Right atrium auricular region (tissue), 2 donors: ENCODE data around the gene PCGF3. TPM values are rescaled to one million over a fixed set of nuclear protein-coding genes. Genes with fewer than 3 reads are reported as not detected.
"Not testable (repeated sequence)": the region's sequence is repeated elsewhere in the genome, so short reads cannot be mapped to it uniquely, and the experiment has no call there.

Source experiments
- DNase-seq: peaks from one replicate; pipeline ENCODE4 v3.0.0-alpha.2; 2019; ENCODE audit warnings: low spot score
- H3K27ac ChIP-seq, 2 donors: fragments of 200-600 bp; sonication (generic); 1 replicate in 1 of 2; 2 replicates in 1 of 2; pipeline ENCODE4 v1.5.1; 2016 to 2019
- H3K27me3 ChIP-seq, 2 donors: fragments of 200-600 bp; sonication (generic); one replicate each; pipeline versions ENCODE4 v1.5.1 to v1.6.0; 2017 to 2019
- H3K36me3 ChIP-seq: fragments of 200-600 bp; sonication (generic); one replicate; pipeline ENCODE4 v1.5.1; 2016
- H3K4me1 ChIP-seq, 2 donors: fragments of 200-600 bp; sonication (generic); one replicate each; pipeline versions ENCODE4 v1.5.1 to v1.6.0; 2017 to 2019
- H3K4me3 ChIP-seq, 2 donors: fragments of 200-600 bp; sonication (generic); 1 replicate in 1 of 2; 2 replicates in 1 of 2; pipeline ENCODE4 v1.5.1; 2017 to 2019; ENCODE audit warnings: mild to moderate bottlenecking in 1 of 2, moderate library complexity in 1 of 2
- H3K9me3 ChIP-seq, 2 donors: fragments of 200-600 bp; sonication (generic); one replicate each; pipeline ENCODE4 v1.5.1; 2019
- CTCF ChIP-seq, 2 donors: fragments of 200-600 bp; sonication (generic); IDR thresholded peaks; one replicate each; pipeline ENCODE4 v1.5.1; 2019; ENCODE audit warnings: antibody characterized with exemption in 2 of 2
- total RNA-seq, 2 donors: library from RNA; depleted of rRNA; stranded (reverse); fragments of >200 nt; gene quantifications; one replicate each; pipeline ENCODE4 v1.1.0, GENCODE V29; 2016

Gene PCGF3
- total RNA-seq, 2 donors from 2014 or later, result 17.9 to 22.6 TPM

DNA sequence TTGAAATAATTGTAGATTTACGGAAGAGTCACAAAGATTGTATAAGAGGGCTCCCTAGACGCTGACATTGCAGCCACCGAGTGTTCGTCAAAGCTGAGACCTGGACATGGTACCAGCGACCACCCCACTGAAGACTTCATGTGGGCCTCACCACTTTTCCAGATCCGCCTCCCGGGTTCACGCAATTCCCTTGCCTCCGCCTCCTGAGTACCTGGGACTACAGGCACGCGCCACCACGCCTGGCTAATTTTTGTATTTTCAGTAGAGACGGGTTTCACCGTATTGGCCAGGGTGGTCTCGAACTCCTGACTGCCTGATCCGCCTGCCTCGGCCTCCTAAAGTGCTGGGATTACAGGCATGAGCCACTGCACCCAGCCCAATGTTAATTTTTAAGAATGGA, 90.6 kb downstream of the PCGF3 start:
- Histone ChIP-seq H3K4me1 (peaks cover 0 to 20% of the 10 kb centered on the region in 2 donors), H3K4me3 (no peak overlapping the region), H3K27ac (no peak overlapping the region), H3K27me3 (peaks cover 12 to 31% of the 10 kb centered on the region in 2 donors), H3K36me3 (no peaks in the 10 kb centered on the region), H3K9me3 (no peaks in the 10 kb centered on the region)
- TF ChIP-seq CTCF (IDR thresholded peaks at IDR 0.05), result no peak
- no peak for DNase-seq

DNA sequence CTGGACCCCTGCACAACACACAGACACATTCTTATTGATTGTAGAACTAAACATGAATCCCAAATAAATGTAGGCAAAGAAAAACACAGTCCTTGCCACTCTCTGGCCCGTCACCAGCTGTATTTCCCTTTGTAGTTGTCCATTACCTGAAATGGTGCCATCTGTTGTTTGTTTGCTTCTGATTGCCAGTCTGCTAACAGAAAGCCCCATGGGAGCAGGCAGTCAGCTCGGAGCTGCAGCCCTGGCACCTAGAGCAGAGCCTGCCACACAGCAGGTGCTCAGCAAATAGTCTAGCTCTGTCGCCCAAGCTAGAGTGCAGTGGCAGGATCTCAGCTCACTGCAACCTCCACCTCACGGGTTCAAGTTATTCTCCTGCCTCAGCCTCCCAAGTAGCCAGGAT, 91.4 kb downstream of the PCGF3 start:
- Histone ChIP-seq H3K27ac (no peak overlapping the region), H3K4me1 (peaks cover 0 to 16% of the 10 kb centered on the region in 2 donors), H3K27me3 (peaks cover 9 to 27% of the 10 kb centered on the region in 2 donors), H3K36me3 (no peaks in the 10 kb centered on the region), H3K4me3 (no peak overlapping the region), H3K9me3 (no peaks in the 10 kb centered on the region)
- no peak for TF ChIP-seq CTCF (IDR thresholded peaks at IDR 0.05)
- DNase-seq, result no peak

- Histone ChIP-seq H3K4me3 (no peak overlapping the region), H3K36me3 (no peaks in the 10 kb centered on the region), H3K9me3 (peaks cover 0 to 6% of the 10 kb centered on the region in 2 donors), H3K4me1 (no peaks in the 10 kb centered on the region), H3K27me3 (no peaks in the 10 kb centered on the region), H3K27ac (no peak overlapping the region)
- DNase-seq, result no peak
- TF ChIP-seq CTCF (IDR thresholded peaks at IDR 0.05), result no peak
These were observed 95.9 kb downstream of the PCGF3 start for GRCh38 chr4:801436-802124.

GRCh38 chr4:803884-804283, 98.3 kb downstream of the PCGF3 start:
- DNase-seq, result no peak
- Histone ChIP-seq H3K36me3 (no peaks in the 10 kb centered on the region), H3K27me3 (no peaks in the 10 kb centered on the region), H3K4me1 (no peaks in the 10 kb centered on the region), H3K4me3 (no peak overlapping the region), H3K9me3 (peaks cover 0 to 6% of the 10 kb centered on the region in 2 donors), H3K27ac (no peak overlapping the region)
- no peak for TF ChIP-seq CTCF (IDR thresholded peaks at IDR 0.05)

DNA sequence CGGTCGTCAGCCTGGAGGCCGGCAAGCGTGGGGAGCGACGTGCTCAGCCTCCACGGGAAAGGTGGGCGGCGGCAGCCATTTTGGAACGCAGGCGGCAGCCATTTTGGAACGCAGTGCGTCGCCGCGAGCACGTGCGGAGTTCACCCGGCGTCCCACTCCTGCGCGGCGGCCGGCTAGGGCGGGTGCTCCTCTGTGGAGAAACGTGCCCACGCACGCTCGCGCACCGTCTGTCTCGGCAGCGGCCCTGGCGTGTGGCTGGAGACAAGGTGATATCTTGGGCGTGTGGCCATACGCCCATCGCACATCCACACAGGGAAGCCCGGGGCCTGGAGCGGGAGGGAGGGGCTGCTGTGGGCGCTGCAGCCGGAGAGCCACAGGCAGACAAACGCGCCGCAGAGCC, 99.2 kb downstream of the PCGF3 start:
- H3K4me1 ChIP-seq, result no peaks in the 10 kb centered on the region
- no peaks in the 10 kb centered on the region for H3K27me3 ChIP-seq
- no peak for DNase-seq

GRCh38 chr4:806979-807378, 101.3 kb downstream of the PCGF3 start:
- H3K27ac ChIP-seq, H3K36me3 ChIP-seq, H3K4me3 ChIP-seq, DNase-seq, H3K9me3 ChIP-seq, H3K27me3 ChIP-seq, H3K4me1 ChIP-seq: not testable (repeated sequence)

More for the DNA sequence above, 99.2 kb downstream of the PCGF3 start:
- Histone ChIP-seq H3K4me3 (no peak overlapping the region), H3K9me3 (peaks cover 0 to 6% of the 10 kb centered on the region in 2 donors), H3K36me3 (no peaks in the 10 kb centered on the region), H3K27ac (no peak overlapping the region)
- TF ChIP-seq CTCF (IDR thresholded peaks at IDR 0.05), result no peak
